ENCODE measurements around the gene DOCK4.

Gene DOCK4

DNA sequence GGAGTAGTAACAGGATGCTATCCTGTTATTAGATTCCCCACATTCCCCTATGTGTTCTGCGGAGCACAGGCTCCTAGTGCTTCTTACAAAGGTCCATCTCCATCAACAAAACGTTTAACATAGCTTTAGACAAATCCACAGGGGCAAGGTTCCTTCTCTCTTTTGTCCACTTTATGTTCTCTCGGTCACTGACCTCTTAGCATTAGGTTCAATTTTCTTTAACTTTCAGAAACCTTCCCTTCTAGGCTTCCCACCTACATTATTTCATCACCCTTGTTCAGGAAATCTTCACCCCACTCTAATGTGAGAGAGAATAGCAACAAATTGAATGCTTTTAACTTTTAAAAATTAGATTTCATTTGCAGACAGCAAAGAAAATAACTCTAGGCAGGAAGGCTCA is 84.9 kb downstream of the DOCK4 start:
- H3K36me3 ChIP-seq (ENCODE audit: low read length), result no peaks in the 10 kb centered on the region
- H3K79me2 ChIP-seq (ENCODE audit: insufficient read depth, low read length), result no peaks in the 10 kb centered on the region
- H3F3A ChIP-seq (ENCODE audit: insufficient read depth), result no peaks in the 10 kb centered on the region
- H4K20me1 ChIP-seq (ENCODE audit: low read depth, low read length), result no peaks in the 10 kb centered on the region
- no peaks in the 10 kb centered on the region for H3K9me3 ChIP-seq (ENCODE audit: insufficient read depth, low read length)
- H3K27ac ChIP-seq (ENCODE audit: low read depth, low read length), result no peak overlapping the region
- H3K4me3 ChIP-seq (ENCODE audit: insufficient read depth, low read length, poor library complexity, severe bottlenecking), result no peak overlapping the region
- no peaks in the 10 kb centered on the region for H3K9me2 ChIP-seq (replicated peaks; ENCODE audit: insufficient read depth, low read length)
- no peaks in the 10 kb centered on the region for H3K27me3 ChIP-seq (ENCODE audit: low read length)
- TF ChIP-seq, protein P1, sequence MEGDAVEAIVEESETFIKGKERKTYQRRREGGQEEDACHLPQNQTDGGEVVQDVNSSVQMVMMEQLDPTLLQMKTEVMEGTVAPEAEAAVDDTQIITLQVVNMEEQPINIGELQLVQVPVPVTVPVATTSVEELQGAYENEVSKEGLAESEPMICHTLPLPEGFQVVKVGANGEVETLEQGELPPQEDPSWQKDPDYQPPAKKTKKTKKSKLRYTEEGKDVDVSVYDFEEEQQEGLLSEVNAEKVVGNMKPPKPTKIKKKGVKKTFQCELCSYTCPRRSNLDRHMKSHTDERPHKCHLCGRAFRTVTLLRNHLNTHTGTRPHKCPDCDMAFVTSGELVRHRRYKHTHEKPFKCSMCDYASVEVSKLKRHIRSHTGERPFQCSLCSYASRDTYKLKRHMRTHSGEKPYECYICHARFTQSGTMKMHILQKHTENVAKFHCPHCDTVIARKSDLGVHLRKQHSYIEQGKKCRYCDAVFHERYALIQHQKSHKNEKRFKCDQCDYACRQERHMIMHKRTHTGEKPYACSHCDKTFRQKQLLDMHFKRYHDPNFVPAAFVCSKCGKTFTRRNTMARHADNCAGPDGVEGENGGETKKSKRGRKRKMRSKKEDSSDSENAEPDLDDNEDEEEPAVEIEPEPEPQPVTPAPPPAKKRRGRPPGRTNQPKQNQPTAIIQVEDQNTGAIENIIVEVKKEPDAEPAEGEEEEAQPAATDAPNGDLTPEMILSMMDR (IDR thresholded peaks at IDR 0.05; ENCODE audit: insufficient read depth, low read length, poor library complexity, severe bottlenecking), result no peak
- no peak for TF ChIP-seq EZH2phosphoT487 (conservative IDR thresholded peaks at IDR 0.05; ENCODE audit: low read length)
- H2AFZ ChIP-seq (ENCODE audit: low read depth, low read length, severe bottlenecking), result no peak overlapping the region
- H3K9ac ChIP-seq (ENCODE audit: low read length), result no peak overlapping the region
- no peak overlapping the region for H3K4me2 ChIP-seq (ENCODE audit: low read depth, low read length, poor library complexity, severe bottlenecking)

DNA sequence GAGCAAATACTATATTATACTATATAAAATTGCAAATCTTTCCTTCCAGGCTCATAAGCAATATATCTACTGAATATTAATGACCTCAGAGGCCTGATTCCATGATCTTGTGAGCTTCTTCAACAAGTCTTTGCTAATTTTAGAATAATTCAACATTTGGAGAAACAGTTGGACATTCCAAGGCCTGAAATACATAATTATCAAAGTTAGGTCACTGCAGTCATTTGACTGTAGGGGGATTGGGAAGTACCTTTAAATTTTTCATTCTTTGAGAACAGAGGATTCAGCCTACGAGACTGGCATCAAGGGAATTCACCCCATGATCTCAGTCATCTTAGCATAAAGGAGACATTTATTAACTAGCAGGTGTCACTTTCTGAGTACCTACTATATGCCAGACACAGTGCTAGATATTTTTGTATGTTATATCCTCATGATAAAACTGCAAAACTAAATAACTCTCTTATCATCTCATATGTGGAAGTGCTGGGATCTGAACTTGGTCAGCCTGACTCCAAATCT is 85.4 kb downstream of the DOCK4 start:
- Histone ChIP-seq H3K4me2 (ENCODE audit: low read depth, low read length, poor library complexity, severe bottlenecking) (no peak overlapping the region), H3K9me2 (replicated peaks; ENCODE audit: insufficient read depth, low read length) (no peaks in the 10 kb centered on the region), H4K20me1 (ENCODE audit: low read depth, low read length) (no peaks in the 10 kb centered on the region), H2AFZ (ENCODE audit: low read depth, low read length, severe bottlenecking) (no peak overlapping the region), H3K4me3 (ENCODE audit: insufficient read depth, low read length, poor library complexity, severe bottlenecking) (no peak overlapping the region), H3K27me3 (ENCODE audit: low read length) (no peaks in the 10 kb centered on the region), H3K79me2 (ENCODE audit: insufficient read depth, low read length) (no peaks in the 10 kb centered on the region), H3F3A (ENCODE audit: insufficient read depth) (no peaks in the 10 kb centered on the region), H3K9ac (ENCODE audit: low read length) (no peak overlapping the region), H3K36me3 (ENCODE audit: low read length) (no peaks in the 10 kb centered on the region), H3K27ac (ENCODE audit: low read depth, low read length) (no peak overlapping the region), H3K9me3 (ENCODE audit: insufficient read depth, low read length) (no peaks in the 10 kb centered on the region)
- no peak for TF ChIP-seq EZH2phosphoT487 (conservative IDR thresholded peaks at IDR 0.05; ENCODE audit: low read length)
- TF ChIP-seq, protein P1 (IDR thresholded peaks at IDR 0.05; ENCODE audit: insufficient read depth, low read length, poor library complexity, severe bottlenecking), result no peak

DNA sequence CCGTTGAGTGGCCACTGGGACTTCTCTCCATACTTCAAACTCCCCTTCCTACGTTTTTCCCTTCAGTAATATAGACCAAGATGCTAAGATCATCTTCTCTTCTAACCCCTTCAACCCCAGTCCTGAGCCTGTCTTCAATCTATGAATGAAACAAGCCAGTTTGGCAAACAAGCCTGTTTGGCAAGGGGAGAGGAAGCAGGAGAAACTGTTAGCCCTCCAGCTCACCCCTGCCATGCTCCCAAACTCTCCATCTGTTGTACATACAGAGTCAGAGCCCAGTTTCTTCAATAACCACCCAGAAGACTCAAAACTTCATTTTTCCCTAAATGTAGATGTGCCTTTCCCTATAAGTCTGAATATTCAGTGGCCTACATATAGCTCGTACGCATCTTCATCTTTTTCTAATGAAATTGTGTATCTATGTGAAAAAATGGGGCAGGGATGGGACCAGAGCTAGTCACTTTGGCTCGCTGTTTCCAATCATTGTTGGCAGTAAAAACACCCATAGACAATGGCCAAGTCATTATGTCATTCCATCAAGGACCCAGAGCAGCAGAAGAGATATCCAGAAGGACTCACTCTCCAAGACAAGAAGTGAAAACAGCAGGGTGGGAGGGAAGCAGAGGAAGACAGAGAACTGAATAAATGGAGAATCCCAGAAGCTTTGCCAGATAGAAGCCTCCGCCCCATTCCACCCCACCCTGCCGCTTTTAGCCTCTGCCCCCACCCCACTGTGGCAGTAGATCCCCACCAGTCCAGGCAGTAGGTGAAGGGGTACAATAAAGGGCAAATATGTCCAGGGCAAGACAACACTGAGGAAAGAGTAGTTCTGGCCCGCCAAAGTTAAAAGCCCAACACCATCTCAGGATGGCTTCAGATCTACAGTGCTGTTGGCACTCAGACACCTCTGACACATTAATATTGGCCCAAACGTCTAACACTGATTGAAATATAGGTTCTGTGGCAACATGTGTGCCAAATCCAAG is 87.3 kb downstream of the DOCK4 start:
- H3K79me2 ChIP-seq (ENCODE audit: insufficient read depth, low read length), result no peaks in the 10 kb centered on the region
- no peaks in the 10 kb centered on the region for H3K36me3 ChIP-seq (ENCODE audit: low read length)
- no peak overlapping the region for H3K4me3 ChIP-seq (ENCODE audit: insufficient read depth, low read length, poor library complexity, severe bottlenecking)
- TF ChIP-seq EZH2phosphoT487 (conservative IDR thresholded peaks at IDR 0.05; ENCODE audit: low read length), result no peak
- TF ChIP-seq, protein P1 (IDR thresholded peaks at IDR 0.05; ENCODE audit: insufficient read depth, low read length, poor library complexity, severe bottlenecking), result no peak
- no peak overlapping the region for H3K4me2 ChIP-seq (ENCODE audit: low read depth, low read length, poor library complexity, severe bottlenecking)
- no peak overlapping the region for H3K27ac ChIP-seq (ENCODE audit: low read depth, low read length)
- H4K20me1 ChIP-seq (ENCODE audit: low read depth, low read length), result no peaks in the 10 kb centered on the region
- no peaks in the 10 kb centered on the region for H3K9me2 ChIP-seq (replicated peaks; ENCODE audit: insufficient read depth, low read length)
- H3K27me3 ChIP-seq (ENCODE audit: low read length), result no peaks in the 10 kb centered on the region
- no peaks in the 10 kb centered on the region for H3K9me3 ChIP-seq (ENCODE audit: insufficient read depth, low read length)
- H3K9ac ChIP-seq (ENCODE audit: low read length), result no peak overlapping the region
- H3F3A ChIP-seq (ENCODE audit: insufficient read depth), result no peaks in the 10 kb centered on the region
- no peak overlapping the region for H2AFZ ChIP-seq (ENCODE audit: low read depth, low read length, severe bottlenecking)
